ENCODE results near the gene CNN1. TPM values are rescaled to one million over a fixed set of nuclear protein-coding genes. Genes with fewer than 3 reads are reported as not detected.

The CNN1 gene
- total and polyA plus RNA-seq, 2 of the 13 experiments (the other 11 are each of a cell fraction or from before 2014, with no cell fraction given) = 0.70 to 1.1 TPM

DNA sequence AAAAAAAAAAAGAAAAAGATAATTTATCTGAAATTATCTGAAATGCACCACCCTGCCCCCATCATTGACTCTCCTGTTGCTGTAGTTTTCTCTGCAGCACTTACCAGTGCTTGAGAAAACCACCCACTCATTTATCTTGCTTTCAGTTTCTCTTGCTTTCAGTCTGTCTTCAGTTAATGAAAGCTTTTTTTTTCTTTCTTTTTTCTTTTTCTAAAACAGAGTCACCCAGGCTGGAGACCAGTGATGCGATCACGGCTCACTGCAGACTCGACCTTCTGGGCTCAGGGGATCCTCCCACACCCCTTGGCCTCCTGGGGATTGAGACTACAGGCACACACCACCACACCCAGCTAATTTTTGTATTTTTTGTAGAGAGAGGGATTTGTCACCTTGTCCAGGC lies 43.1 kb downstream of the CNN1 start:
- in situ Hi-C loops (cut with HindIII; ENCODE audit: extremely low pct_ligation_motif_present, low pct_unique_long_range_greater_than_20kb) (no loop called here), intact Hi-C loops (cut with micrococcal nuclease; ENCODE audit: unreplicated experiment) (no loop called here)
- H3K79me2 ChIP-seq (ENCODE audit: insufficient read depth, low read length) = no peaks in the 10 kb centered on the region
- FAIRE-seq (no peak), DNase-seq (ENCODE audit: low spot score) (no peak), ATAC-seq (no peak)
- no peak overlapping the region for H3K27ac ChIP-seq (ENCODE audit: extremely low read length, insufficient read depth, low read length)
- no peak overlapping the region for H3K9ac ChIP-seq (ENCODE audit: insufficient read depth, low read depth, low read length)
- no TSS peak for BruUV-seq (replicated peaks)
- no peaks in the 10 kb centered on the region for H3K27me3 ChIP-seq (ENCODE audit: control insufficient read depth in 1 of 2, insufficient read depth in 2 of 2, low read length in 2 of 2)
- peaks cover 17% of the 10 kb centered on the region for H3K4me1 ChIP-seq (ENCODE audit: insufficient read depth, low read length)
- H2AFZ ChIP-seq (ENCODE audit: low read length) = no peak overlapping the region
- POLR2A ChIA-PET = no interaction called here
- TF ChIP-seq ISX (CRISPR knock-in tag; conservative IDR thresholded peaks at IDR 0.05) = no peak
- TF ChIP-seq ZNF354B (CRISPR knock-in tag; IDR thresholded peaks at IDR 0.05) = no peak
- no peak for TF ChIP-seq ZNF644 (CRISPR knock-in tag; IDR thresholded peaks at IDR 0.05; ENCODE audit: low read depth)
- TF ChIP-seq PRDM4 (CRISPR knock-in tag; IDR thresholded peaks at IDR 0.05; ENCODE audit: borderline replicate concordance) = no peak
- TF ChIP-seq KLF13 (CRISPR knock-in tag; IDR thresholded peaks at IDR 0.05) = no peak
- H3K36me3 ChIP-seq (replicated peaks in 1 of 2; ENCODE audit: control insufficient read depth in 1 of 2, insufficient read depth in 2 of 2, low read length in 2 of 2) = no peaks in the 10 kb centered on the region
- H4K20me1 ChIP-seq (ENCODE audit: insufficient read depth, low read length) = no peaks in the 10 kb centered on the region
- CTCF ChIA-PET (ENCODE audit: low intra/inter-chr PET ratio, low total read pairs) = no interaction called here
- H3K9me3 ChIP-seq (ENCODE audit: low read length) = no peaks in the 10 kb centered on the region
- H3K4me2 ChIP-seq (ENCODE audit: low read depth, low read length) = no peak overlapping the region
- 67% methylated on average over 3 of the region's 3 CpGs for WGBS (ENCODE audit: low lambda C conversion rate)
- H3K4me3 ChIP-seq (replicated peaks in 1 of 3; ENCODE audit: insufficient read depth in 1 of 3, low read depth in 2 of 3, low read length in 3 of 3) = no peak overlapping the region

DNA sequence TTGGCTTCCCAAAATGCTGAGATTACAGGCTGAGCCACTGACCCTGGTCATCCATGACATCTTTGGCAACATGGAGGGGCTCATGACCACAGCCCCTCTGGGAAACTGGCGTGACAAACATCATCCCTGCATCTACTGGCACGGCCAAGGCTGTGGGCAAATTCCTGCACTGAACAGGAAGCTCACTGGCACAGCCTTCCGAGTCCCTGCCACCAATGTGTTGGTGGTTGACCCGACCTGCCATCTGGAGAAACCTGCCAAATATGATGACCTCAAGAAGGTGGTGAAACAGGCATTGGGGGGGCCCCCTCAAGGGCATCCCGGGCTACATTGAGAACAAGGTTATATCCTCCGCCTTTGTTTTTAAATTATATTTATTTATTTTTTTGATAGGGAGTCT lies 47.7 kb downstream of the CNN1 start:
- Histone ChIP-seq H4K20me1 (ENCODE audit: insufficient read depth, low read length) (no peaks in the 10 kb centered on the region), H3K9ac (ENCODE audit: insufficient read depth, low read depth, low read length) (no peak overlapping the region), H3K4me3 (replicated peaks in 1 of 3; ENCODE audit: insufficient read depth in 1 of 3, low read depth in 2 of 3, low read length in 3 of 3) (no peak overlapping the region), H3K4me2 (ENCODE audit: low read depth, low read length) (no peak overlapping the region), H3K27me3 (ENCODE audit: control insufficient read depth in 1 of 2, insufficient read depth in 2 of 2, low read length in 2 of 2) (no peaks in the 10 kb centered on the region), H3K4me1 (ENCODE audit: insufficient read depth, low read length) (0 out of 2 replicates have a peak, but pooled peaks cover 10% of the 10 kb centered on the region), H3K27ac (ENCODE audit: extremely low read length, insufficient read depth, low read length) (no peak overlapping the region), H3K79me2 (ENCODE audit: insufficient read depth, low read length) (no peaks in the 10 kb centered on the region), H2AFZ (ENCODE audit: low read length) (no peak overlapping the region), H3K9me3 (ENCODE audit: low read length) (no peaks in the 10 kb centered on the region), H3K36me3 (replicated peaks in 1 of 2; ENCODE audit: control insufficient read depth in 1 of 2, insufficient read depth in 2 of 2, low read length in 2 of 2) (no peaks in the 10 kb centered on the region)
- CTCF ChIA-PET (ENCODE audit: low intra/inter-chr PET ratio, low total read pairs) = no interaction called here
- intact Hi-C loops (cut with micrococcal nuclease; ENCODE audit: unreplicated experiment) (loop anchor here (2.0 to 5.0 kb wide), 2 partner anchors 50 to 89 kb away; no protein-coding TSS in a partner anchor), in situ Hi-C loops (cut with HindIII; ENCODE audit: extremely low pct_ligation_motif_present, low pct_unique_long_range_greater_than_20kb) (no loop called here)
- POLR2A ChIA-PET = interaction anchor here (0.5 kb wide), 1 partner anchor 80 kb away, joined by 4 read pairs; no protein-coding TSS in a partner anchor
- TF ChIP-seq, protein P1, sequence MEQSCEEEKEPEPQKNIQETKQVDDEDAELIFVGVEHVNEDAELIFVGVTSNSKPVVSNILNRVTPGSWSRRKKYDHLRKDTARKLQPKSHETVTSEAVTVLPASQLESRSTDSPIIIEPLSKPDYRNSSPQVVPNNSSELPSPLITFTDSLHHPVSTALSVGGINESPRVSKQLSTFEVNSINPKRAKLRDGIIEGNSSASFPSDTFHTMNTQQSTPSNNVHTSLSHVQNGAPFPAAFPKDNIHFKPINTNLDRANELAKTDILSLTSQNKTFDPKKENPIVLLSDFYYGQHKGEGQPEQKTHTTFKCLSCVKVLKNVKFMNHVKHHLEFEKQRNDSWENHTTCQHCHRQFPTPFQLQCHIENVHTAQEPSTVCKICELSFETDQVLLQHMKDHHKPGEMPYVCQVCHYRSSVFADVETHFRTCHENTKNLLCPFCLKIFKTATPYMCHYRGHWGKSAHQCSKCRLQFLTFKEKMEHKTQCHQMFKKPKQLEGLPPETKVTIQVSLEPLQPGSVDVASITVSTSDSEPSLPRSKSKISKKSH (CRISPR knock-in tag; IDR thresholded peaks at IDR 0.05; ENCODE audit: borderline replicate concordance) = no peak
- TF ChIP-seq CEBPG (CRISPR knock-in tag; IDR thresholded peaks at IDR 0.05) (no peak), RAD51 (IDR thresholded peaks at IDR 0.05; ENCODE audit: borderline replicate concordance) (no peak), HNRNPLL (IDR thresholded peaks at IDR 0.05; ENCODE audit: low read depth, low read length, poor library complexity, severe bottlenecking) (no peak), HINFP (CRISPR knock-in tag; IDR thresholded peaks at IDR 0.05; ENCODE audit: low read depth) (no peak), TRIM24 (CRISPR knock-in tag; IDR thresholded peaks at IDR 0.05) (no peak)
- FAIRE-seq = no peak
- 63% methylated on average over 5 of the region's 6 CpGs for WGBS (ENCODE audit: low lambda C conversion rate)
- no peak for ATAC-seq
- BruUV-seq (replicated peaks) = no TSS peak
- no peak for DNase-seq (ENCODE audit: low spot score)

All from HepG2 (cell line).